HG03378 (cell line): Measurements from ENCODE around the gene LRRC8D.
"Not testable (repeated sequence)": the region's sequence is repeated elsewhere in the genome, so short reads cannot be mapped to it uniquely, and the experiment has no call there.

Experiments
- ATAC-seq: cut with Tn5 transposase; IDR thresholded peaks from one replicate; pipeline ENCODE4 v1.9.1; 2021; ENCODE audit warnings: mild to moderate bottlenecking, moderate library complexity; ENCODE audit not compliant: unreplicated experiment

The LRRC8D gene

DNA sequence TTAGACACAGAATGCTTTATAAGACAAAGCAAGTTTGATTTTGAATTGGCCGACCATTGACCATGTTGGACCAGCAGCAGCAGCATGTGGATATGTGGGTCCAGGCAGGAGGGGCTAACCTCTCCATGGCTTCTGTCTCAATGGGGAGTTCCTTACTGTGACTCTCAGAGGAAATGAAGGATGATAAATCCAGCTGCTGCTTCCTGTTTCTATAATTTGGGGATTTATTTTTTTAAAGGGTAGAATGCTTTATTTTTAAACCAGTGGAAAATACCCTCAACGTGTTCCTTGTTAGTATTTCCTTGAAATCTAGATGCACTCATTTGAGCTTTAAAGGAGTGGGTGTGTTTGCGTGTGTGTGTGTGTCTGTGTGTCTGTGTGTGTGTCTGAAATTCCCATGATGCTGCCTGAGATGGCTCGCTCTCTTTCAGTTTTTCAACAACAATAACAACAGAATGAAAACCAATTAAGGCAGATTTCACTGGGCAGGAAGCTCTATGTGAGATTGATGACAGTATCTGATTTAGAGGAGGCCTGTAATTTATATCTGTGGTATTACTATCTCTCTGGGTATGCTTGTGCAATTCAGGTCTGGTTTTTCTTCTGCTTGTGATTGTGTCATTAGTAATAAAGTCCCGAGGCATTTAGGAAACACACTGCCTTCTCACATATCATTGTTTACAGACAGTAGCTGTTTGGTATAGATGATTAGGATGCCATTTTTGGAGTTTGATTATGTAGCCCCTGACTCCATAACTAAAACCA is 88.0 kb downstream of the LRRC8D start:
- no peak for ATAC-seq

DNA sequence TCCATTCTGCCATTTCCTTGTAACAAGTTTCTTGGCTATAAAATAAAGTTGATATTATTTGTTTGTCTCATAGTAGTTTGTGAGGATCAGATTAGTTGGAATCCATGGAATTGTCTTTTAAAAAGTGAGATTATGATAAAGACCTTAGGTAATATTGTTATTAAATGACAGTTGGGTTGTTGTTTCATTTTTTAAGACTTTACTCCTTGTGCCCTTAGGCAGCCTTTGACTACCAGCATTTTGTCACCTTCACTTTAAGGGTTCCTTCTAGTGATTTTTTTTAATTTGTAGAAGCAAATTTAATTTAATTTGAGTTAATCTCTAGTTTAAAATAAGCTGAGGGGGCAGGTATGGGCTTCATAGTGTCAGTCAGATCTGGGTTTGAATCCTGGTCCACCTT is 89.4 kb downstream of the LRRC8D start:
- no peak for ATAC-seq

DNA sequence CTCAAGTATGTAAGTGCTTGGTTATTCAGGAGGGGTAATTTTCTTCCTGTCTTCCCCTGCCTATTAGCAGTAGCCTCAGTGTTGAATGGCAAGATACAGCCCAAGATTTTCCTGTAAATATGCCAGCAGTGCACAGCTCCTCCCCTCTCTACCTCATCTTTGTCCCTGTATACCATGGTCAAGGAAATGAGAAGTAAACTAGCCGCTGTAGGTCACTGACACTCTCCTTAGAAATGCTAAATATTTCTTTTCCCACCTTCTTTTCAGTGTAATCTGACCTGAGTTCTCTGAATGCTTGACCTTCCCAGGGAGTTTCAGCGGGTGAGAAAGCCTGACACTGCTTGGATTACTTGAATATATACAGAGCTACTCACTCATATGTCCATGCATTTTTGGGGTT is 89.9 kb downstream of the LRRC8D start:
- ATAC-seq = no peak

DNA sequence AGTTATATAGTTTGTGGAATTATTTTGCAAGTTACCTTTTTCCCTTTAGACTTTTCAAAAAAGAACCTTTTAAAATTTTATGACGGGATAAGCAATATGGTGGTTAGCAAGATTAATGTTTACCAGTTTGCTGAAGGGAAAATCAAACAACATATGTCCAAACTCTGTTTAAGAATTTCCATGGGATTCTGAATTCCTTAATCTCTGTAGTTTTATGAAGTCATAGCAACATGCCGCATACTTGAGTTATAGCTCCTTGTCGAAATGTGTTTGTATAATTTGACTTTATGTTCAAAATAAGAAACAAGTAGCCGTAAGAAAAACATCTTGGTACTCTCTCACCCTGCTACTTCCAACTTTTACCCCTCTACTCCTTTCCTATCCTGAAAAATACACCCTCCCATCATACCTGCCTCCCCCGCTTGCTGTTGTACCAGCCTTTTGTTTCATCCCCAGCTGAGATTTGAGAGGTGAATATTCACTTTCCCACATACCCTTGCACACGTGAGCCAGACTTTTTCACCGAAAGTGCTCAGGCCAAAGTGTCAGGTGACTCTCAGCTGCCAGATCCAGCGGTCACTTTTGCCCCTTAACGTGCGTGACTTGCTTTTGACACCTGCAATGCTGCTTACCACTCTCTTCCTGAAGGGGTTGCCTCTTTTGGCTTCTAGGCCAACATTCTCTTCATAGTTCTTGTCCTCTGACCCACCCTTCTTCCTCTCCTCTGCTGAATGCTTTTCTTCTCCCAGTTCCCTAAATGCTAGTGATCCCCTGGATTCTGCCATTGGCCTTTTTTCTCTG is 90.6 kb downstream of the LRRC8D start:
- no peak for ATAC-seq

DNA sequence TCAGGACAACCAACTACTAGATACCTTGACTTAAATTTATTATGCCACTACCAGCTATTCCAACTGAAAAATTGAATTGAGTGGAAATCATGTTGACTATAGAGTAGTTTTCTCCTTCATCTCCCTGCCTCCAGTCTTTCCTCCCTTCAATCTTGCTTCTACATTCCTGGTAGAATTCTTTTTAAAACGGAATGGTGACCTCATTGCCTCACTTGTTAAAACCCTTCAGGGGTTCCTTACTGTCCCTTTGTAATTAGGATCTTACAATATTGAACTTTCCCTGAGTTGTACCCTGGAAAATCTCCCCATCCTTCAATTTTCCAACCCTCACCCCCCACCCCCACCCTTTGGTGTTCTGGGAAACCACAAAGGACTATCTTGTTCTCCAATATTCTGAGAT is 91.2 kb downstream of the LRRC8D start:
- no peak for ATAC-seq

DNA sequence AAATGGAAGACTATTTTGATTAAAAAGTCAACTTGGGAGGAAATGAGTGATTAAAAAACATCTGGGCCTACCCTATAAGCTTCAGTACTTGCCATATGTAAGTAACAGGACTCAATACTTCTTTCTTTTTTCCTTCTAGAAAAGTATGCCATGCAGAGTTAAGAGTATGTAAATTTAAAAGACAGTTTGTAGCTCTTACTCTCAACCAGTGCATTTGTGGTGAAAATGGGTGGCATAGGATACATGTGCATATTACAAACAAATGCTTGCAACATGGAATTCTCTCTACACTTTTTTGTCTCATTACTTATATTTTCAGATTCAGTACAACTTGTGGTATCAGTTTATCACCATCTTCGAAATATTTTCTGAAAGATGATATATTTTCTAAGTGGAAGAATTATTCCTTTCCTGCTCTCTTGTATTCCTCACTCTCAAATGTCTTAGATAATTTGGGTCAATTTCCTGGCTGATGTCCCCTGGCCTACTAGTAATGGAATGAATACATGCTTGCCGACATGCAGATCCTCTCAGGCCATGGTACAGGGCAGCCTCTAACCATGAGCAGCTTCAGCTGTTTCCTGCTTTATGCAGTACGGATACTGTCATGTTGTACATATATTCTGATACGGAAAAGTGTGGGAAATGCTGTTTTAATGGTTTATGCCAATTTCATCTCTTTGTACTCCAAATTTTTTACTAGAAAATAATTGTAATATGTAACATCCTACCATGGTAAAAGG is 92.7 kb downstream of the LRRC8D start:
- no peak for ATAC-seq

DNA sequence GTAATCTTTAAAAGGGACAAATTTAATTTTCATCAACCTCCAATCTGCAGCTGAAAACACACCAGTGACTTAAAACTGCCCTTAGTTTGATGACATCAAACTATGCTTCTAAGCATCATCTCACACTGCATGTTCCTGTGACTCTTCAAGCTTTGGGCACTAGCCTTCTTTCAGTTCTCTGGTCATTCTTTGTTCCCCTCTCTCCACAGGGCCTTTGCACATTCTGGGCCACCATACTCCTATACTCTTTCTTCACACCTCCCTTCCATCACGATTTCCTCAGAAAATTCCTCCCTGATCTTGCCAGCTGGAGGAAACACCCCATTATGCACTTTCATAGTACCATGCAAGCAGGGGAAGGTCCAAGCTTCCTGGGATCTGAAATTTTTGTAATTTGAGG is 96.5 kb downstream of the LRRC8D start:
- ATAC-seq = no peak

DNA sequence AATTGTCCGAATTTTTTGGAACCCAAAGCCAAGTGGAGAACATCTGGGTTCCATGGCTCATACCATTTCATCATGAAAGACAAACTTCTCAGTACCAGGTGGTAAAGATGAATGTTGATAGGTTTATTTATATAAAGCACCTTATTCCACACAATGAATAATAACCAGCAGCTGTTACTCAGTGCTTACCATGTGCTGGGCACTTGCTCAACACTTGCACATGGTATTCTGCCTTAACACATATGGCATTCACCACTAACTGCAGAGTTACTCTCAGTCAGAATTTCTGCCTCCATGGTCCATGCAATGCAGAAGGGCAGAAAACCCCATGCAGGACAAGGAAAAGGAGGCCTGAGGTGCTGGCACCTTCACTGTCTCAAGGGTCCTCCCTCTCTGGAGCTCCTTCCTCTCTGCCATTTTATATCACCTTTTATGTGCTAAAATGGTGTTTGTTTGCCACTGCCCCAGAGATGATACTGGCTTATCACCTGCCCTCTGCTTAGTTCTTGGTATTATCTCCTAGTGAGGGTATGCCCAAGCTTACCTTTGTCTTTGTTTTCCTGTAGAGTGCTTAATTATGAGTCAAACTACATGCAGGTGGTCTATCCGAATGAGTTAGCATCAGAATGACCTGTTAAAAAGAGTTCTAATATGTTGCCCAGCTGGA is 97.4 kb downstream of the LRRC8D start:
- ATAC-seq = no peak

DNA sequence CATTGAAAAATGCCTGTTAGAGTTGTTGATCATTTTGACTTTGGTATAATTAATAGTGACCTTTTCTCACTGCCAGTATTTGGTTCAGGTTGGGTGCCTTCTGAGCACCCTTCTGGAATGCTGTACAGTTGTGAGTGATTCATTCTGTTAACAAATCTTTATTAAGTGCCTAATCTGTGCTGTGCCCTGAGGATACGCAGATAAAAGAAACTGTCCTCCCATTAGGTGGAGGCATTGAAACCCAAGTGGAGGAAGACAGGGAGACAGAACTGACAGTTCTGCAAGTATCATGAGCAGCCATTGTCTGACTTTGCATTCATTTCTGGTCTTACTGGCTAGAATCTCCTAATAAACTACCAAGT is 97.9 kb downstream of the LRRC8D start:
- ATAC-seq = no peak

DNA sequence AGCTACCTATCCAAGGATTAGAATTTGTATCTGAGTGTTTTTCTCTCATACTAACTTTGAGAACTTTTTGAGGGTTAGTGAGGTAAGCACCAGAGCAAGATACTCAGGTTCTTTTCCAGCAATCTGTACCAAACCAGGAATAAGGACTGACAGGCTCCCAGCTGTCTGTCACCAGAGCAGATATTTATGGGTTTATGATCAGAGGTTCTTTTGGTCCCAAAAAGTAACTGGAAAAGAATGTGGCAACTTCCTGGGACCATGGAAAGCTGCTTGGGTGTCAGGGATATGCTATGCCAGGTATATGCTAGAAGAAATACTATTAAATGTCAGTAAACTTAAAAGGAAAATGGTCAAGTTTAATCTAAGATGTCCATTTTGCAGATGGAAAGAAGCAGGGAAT is 98.3 kb downstream of the LRRC8D start:
- ATAC-seq = no peak

DNA sequence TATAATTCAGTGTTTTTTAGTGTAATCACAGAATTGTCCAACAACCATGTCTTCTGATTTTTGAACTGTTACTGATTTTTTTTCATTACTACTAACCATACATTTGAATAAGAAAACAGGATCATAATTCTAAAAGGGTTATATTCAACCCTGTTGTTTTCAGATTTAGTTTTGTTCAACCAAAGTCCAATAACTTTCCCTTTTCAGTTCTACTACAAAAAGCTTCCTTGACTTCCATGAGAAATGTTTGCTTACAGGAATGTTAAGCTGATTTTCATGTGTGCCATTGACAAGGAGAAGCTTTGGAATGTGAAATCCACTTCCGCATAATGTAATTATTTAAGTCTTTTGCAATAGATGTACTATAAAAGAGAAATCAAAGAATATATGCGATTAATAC is 102.1 kb downstream of the LRRC8D start:
- no peak for ATAC-seq

DNA sequence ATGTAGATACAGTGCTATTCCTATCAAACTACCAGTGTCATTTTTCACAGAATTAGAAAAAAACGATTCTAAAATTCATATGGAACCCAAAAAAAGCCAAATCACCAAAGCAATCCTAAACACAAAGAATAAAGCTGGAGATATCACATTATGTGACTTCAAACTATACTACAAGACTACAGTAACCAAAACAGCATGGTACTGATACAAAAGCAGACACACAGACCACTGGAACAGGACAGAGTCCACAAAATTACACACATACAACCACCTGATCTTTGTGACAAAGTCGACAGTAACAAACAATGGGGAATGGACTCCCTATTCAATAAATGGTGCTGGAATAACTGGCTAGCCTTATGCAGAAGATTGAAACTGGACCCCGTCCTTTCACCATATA is 102.7 kb downstream of the LRRC8D start:
- ATAC-seq = no peak

DNA sequence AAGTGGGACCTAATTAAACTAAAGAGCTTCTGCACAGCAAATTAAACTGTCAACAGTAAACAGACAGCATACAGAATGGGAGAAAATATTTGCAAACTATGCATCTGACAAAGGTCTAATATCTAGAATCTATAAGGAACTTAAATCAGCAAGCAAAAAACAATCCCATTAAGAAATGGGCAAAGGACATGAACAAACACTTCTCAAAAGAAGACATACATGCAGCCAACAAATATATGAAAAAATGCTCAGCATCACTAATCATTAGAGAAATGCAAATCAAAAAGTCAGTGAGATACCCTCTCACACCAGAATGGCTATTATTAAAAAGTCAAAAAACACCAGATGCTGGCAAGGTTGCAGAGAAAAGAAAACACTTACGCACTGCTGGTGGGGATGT is 103.2 kb downstream of the LRRC8D start:
- ATAC-seq = not testable (repeated sequence)

DNA sequence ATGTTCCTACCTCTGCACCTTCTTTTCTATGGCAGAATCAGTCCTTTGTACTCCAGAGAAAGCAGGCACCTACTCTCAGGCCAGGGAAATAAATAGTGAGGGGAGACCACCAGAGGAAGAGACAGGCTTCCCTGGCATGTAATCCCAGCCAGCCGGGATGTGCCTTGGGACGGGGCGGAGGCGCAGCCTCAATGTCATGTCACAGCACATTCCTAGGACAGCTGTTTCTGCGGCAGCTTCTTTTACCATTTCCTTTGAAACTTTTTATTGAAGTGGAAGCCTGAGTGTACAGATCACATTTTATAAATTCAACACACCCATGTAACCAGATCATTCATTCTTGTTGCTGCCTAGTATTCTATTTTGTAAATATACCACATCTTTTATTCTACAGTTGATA is 106.2 kb downstream of the LRRC8D start:
- no peak for ATAC-seq

DNA sequence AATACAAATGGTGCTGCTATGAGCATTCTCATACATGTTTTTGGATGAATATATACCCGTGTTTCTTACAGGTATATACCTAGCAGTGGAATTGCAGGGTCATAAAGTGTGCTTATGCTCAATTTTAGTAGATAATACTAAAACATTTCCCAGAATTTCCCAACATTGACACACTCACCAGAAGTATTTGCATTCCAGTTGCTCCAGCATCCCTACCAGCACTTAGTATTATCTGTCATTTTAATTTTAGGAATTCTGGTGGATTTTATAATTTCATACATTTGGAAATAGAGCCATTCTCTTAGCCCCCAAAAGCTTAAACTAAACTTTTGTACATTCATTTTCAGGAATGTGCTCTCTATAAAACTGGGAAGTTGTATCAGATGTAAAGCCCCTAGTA is 106.6 kb downstream of the LRRC8D start:
- no peak for ATAC-seq

DNA sequence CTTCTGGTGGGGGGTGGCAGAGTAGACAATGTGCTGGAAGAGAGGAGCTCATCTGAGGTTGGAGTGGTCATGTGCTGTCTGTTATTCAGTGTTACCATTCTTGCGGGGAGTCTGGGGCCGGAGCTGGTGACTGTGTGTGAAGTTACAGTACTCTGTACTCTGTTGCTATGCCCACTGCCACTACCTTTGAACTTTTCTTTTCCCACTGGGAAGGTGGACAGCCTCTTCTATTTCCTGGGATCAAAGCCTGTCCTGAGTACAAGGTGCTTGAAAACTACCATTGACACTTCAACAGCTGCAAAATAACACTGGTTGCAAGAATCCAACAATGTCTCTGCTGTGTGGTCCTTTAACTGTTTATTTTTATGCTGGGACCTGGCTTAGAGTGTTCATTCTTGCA is 107.7 kb downstream of the LRRC8D start:
- ATAC-seq = no peak

DNA sequence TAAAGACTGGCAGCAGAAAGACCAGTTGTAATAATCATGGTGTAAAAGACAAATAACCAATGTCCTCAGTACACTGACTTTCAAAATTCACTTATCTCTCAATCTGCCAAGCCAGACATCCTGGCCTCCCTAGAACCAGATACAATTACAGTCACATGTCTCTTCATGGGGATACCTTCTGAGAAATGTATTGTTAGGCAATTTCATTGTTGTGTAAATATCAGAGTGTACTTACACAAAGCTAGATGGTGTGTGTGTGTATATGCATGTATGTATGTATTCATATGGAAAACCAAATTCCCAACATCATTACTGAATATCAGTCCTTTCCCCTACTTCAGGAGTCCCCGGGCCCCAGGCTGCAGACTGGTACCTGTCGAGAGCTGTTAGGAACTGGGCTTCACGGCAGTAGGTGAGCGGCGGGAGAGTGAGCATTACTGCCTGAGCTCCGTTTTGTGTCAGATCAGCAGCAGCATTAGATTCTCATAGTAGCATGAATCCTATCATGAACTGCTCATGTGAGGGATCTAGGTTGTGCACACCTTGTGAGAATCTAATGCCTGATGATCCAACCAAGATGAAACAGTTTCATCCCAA is 108.7 kb downstream of the LRRC8D start:
- no peak for ATAC-seq

DNA sequence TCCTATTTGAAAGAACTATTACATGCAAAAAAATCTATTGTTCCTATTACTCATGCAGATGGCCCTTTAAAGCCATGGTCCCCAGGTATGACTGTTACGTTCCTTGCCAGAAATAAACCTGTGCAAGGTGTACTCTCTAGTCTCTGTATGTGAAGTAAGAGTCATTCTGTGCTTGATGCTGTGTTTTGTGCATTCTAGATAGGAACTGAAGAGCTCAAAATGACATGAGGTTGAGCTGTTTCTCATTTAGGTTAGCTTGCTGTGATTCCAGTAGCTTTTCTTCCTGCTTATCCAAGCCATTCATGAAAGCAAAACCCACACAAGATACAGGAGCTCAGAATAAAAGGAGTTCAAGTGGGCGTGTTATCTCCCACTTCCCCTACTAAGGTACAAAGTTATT is 109.7 kb downstream of the LRRC8D start:
- ATAC-seq = no peak

DNA sequence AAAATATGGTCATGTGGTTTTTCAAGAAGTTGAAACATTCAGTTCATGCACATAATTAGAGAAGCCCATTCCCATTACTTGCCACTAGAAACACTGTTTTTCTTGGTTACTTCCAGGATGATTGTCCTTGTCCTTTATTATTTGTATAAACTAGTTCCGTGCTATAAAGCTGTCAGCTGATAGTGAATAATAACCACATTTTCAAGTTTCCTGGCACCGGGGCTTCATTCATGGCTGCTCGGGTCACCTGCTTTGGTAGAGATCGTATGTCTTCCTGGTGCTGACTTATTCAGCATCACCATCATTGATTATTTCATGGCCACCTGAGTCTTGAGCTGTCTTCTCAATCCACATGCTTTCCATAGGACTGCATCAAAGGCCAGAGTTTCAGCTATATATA is 111.1 kb downstream of the LRRC8D start:
- no peak for ATAC-seq

DNA sequence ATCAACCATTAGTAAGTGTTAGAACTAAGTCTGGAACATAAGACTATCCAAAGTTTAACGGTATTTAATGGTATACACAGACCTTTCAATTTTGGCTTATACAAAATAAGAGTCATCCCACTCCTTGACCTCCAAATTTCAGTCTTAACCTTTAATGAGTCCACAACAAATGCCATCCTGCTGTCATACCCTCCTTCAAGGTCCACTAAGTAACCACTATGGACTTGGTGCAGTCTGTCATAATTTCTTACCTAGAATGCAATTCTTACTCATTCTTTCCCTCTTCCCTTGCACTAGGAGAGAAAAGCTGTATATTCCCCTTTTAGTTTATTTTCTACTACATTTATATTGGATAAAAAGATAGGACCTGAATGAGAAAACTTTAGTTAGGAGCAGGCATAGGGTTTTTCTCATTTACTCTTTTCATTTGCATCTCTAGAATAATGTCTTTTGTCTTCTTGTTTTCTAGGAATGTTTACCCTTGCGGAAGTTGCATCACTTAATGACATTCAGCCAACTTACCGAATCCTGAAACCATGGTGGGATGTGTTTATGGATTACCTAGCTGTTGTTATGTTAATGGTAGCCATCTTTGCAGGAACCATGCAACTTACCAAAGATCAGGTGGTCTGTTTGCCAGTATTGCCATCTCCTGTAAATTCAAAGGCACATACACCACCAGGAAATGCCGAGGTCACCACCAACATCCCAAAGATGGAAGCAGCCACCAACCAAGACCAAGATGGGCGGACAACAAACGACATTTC is 111.9 kb downstream of the LRRC8D start:
- ATAC-seq = no peak
